ENCODE results near the gene SLC25A4. TPM values are rescaled to one million over a fixed set of nuclear protein-coding genes. Genes with fewer than 3 reads are reported as not detected.

The SLC25A4 gene
- total RNA-seq, 1 experiment from 2014 or later, result 18.6 TPM

DNA sequence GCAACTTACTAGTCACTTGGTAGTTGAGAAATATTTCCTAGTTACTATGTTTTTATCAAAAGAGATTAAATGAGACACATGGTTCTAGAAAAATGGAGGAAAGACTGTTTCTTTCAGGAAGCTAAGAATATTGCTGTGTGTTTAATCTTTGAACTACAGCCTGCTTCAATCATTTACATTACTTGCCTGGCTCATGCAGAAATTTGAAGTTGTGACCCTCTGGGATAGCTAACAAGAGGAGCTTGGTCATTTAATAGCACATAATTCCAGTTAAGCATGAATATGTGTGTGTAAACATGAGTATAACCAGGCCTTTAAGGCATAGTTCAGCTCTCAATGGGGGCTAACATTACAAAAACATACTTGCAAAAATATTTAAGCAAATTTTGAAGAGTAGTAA is 44.6 kb upstream of the SLC25A4 start:
- ChIA-PET POLR2A (ENCODE audit: low non-redundant PET) (no interaction called here), CTCF (interaction anchor here (0.7 to 1.0 kb wide), 2 partner anchors 59 to 85 kb away, joined by 3 to 4 read pairs; no protein-coding TSS in a partner anchor)
- no peak for DNase-seq (ENCODE audit: low spot score)
- BruUV-seq (replicated peaks), result no TSS peak
- H3K27me3 ChIP-seq (replicated peaks; ENCODE audit: insufficient read depth, low read depth, low read length, poor library complexity), result no peaks in the 10 kb centered on the region
- H3K4me3 ChIP-seq (ENCODE audit: low read depth, low read length, poor library complexity, severe bottlenecking), result no peak overlapping the region
- H3K9me3 ChIP-seq (ENCODE audit: low read depth, low read length, poor library complexity, severe bottlenecking), result no peaks in the 10 kb centered on the region
- H3K27ac ChIP-seq (ENCODE audit: low read depth, low read length, poor library complexity, severe bottlenecking), result no peak overlapping the region
- no peaks in the 10 kb centered on the region for H3K4me1 ChIP-seq (ENCODE audit: insufficient read depth, low read length, poor library complexity, severe bottlenecking)
- TF ChIP-seq, protein P1, sequence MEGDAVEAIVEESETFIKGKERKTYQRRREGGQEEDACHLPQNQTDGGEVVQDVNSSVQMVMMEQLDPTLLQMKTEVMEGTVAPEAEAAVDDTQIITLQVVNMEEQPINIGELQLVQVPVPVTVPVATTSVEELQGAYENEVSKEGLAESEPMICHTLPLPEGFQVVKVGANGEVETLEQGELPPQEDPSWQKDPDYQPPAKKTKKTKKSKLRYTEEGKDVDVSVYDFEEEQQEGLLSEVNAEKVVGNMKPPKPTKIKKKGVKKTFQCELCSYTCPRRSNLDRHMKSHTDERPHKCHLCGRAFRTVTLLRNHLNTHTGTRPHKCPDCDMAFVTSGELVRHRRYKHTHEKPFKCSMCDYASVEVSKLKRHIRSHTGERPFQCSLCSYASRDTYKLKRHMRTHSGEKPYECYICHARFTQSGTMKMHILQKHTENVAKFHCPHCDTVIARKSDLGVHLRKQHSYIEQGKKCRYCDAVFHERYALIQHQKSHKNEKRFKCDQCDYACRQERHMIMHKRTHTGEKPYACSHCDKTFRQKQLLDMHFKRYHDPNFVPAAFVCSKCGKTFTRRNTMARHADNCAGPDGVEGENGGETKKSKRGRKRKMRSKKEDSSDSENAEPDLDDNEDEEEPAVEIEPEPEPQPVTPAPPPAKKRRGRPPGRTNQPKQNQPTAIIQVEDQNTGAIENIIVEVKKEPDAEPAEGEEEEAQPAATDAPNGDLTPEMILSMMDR (conservative IDR thresholded peaks at IDR 0.05; ENCODE audit: low read depth, low read length), result no peak
- intact Hi-C loops (cut with micrococcal nuclease; ENCODE audit: unreplicated experiment), result loop anchor here (10.0 kb wide), 2 partner anchors 94 to 354 kb away; no protein-coding TSS in a partner anchor
- H3K36me3 ChIP-seq (ENCODE audit: insufficient read depth, low read length, poor library complexity, severe bottlenecking), result no peaks in the 10 kb centered on the region

DNA sequence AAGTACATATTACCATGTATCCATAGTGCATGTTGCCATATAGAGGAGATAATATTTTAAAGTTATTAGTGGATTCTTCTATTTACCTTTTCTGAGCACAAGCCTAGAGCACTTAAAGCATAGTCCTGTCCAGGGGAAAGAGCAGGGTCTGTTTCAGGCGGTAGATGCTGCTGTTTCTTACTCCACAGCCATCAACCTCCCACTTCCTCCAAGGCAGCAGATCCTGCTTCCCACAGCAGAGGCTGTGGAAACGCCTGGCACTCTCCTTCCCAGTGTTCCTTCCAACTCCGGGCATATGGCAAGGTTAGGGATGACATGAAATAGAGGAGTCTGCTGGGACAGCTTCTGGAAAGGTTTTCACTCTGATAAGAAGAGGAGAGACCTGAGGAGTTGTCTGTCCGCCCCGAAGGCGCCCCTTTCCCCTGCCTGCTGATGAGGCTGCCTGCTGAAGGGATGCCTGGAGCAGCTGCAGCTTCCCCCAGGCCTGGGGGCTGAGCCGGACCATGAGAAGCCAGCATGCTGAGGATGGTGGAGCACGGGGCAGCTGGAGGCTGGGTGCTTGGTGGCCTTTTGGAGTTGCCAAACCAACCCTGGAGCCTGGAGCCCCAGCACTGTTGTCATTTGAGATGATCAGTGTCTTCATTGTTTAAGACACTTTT is 43.9 kb upstream of the SLC25A4 start:
- Histone ChIP-seq H3K27me3 (replicated peaks; ENCODE audit: insufficient read depth, low read depth, low read length, poor library complexity) (no peaks in the 10 kb centered on the region), H3K4me1 (ENCODE audit: insufficient read depth, low read length, poor library complexity, severe bottlenecking) (no peaks in the 10 kb centered on the region), H3K36me3 (ENCODE audit: insufficient read depth, low read length, poor library complexity, severe bottlenecking) (no peaks in the 10 kb centered on the region), H3K4me3 (ENCODE audit: low read depth, low read length, poor library complexity, severe bottlenecking) (no peak overlapping the region), H3K9me3 (ENCODE audit: low read depth, low read length, poor library complexity, severe bottlenecking) (no peaks in the 10 kb centered on the region), H3K27ac (ENCODE audit: low read depth, low read length, poor library complexity, severe bottlenecking) (no peak overlapping the region)
- no TSS peak for BruUV-seq (replicated peaks)
- TF ChIP-seq, protein P1 (conservative IDR thresholded peaks at IDR 0.05; ENCODE audit: low read depth, low read length), result no peak
- no peak for TF ChIP-seq EZH2 (IDR thresholded peaks at IDR 0.05; ENCODE audit: borderline replicate concordance, low read depth, low read length, poor library complexity, severe bottlenecking)
- no peak for DNase-seq (ENCODE audit: low spot score)
- CTCF ChIA-PET, result interaction anchor here (1.0 kb wide), 1 partner anchor 59 kb away, joined by 4 read pairs; no protein-coding TSS in a partner anchor
- intact Hi-C loops (cut with micrococcal nuclease; ENCODE audit: unreplicated experiment), result loop anchor here (10.0 kb wide), 2 partner anchors 94 to 354 kb away; no protein-coding TSS in a partner anchor
- POLR2A ChIA-PET (ENCODE audit: low non-redundant PET), result no interaction called here

DNA sequence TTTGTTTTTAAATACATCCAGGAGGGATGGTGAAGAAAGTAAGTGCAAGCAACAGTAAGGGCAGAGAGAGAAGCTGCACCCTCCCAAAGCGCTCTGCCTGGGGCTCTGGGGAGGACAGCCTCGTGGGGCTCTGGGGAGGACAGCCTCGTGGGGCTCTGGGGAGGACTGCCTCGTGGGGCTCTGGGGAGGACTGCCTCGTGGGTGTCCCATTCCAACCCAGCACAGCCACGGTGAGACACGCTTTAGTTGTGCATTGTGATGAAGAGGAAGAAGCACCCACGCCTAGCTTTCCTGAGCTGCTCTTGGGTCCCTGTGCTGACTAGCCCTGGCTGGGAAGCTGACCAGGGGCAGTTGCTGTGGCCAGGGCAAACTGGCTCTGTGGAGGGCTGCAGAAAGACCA is 43.1 kb upstream of the SLC25A4 start:
- no TSS peak for BruUV-seq (replicated peaks)
- H3K27me3 ChIP-seq (replicated peaks; ENCODE audit: insufficient read depth, low read depth, low read length, poor library complexity), result no peaks in the 10 kb centered on the region
- H3K9me3 ChIP-seq (ENCODE audit: low read depth, low read length, poor library complexity, severe bottlenecking), result no peaks in the 10 kb centered on the region
- no peak overlapping the region for H3K27ac ChIP-seq (ENCODE audit: low read depth, low read length, poor library complexity, severe bottlenecking)
- no peak for TF ChIP-seq EZH2 (IDR thresholded peaks at IDR 0.05; ENCODE audit: borderline replicate concordance, low read depth, low read length, poor library complexity, severe bottlenecking)
- TF ChIP-seq, protein P1 (conservative IDR thresholded peaks at IDR 0.05; ENCODE audit: low read depth, low read length), result no peak
- H3K4me1 ChIP-seq (ENCODE audit: insufficient read depth, low read length, poor library complexity, severe bottlenecking), result no peaks in the 10 kb centered on the region
- POLR2A ChIA-PET (ENCODE audit: low non-redundant PET), result no interaction called here
- CTCF ChIA-PET, result no interaction called here
- intact Hi-C loops (cut with micrococcal nuclease; ENCODE audit: unreplicated experiment), result loop anchor here (10.0 kb wide), 2 partner anchors 95 to 355 kb away; no protein-coding TSS in a partner anchor
- no peak for DNase-seq (ENCODE audit: low spot score)
- no peak overlapping the region for H3K4me3 ChIP-seq (ENCODE audit: low read depth, low read length, poor library complexity, severe bottlenecking)
- no peaks in the 10 kb centered on the region for H3K36me3 ChIP-seq (ENCODE audit: insufficient read depth, low read length, poor library complexity, severe bottlenecking)

All from A673 (cell line).